Effector memory CD4-positive, alpha-beta T cell (primary cell): ENCODE measurements around the gene KREMEN2.

Source experiments
- DNase-seq, 3 donors: peaks; one replicate each; pipeline ENCODE4 v3.0.0-alpha.2; 2020
- H3K27ac ChIP-seq: 2 replicates; pipeline ENCODE4 v1.7.0; 2013; ENCODE audit warnings: mild to moderate bottlenecking, low read length, moderate library complexity; ENCODE audit not compliant: insufficient read depth, poor library complexity, severe bottlenecking
- H3K27me3 ChIP-seq: replicated peaks from 2 replicates; pipeline ENCODE4 v1.7.0; 2013; ENCODE audit warnings: mild to moderate bottlenecking, low read length; ENCODE audit not compliant: insufficient read depth, control insufficient read depth, poor library complexity, severe bottlenecking
- H3K36me3 ChIP-seq: 2 replicates; pipeline ENCODE4 v1.7.0; 2013; ENCODE audit warnings: mild to moderate bottlenecking, low read length, moderate library complexity; ENCODE audit not compliant: control insufficient read depth, insufficient read depth
- H3K4me1 ChIP-seq: 2 replicates; pipeline ENCODE4 v1.7.0; 2013; ENCODE audit warnings: low read length, mild to moderate bottlenecking; ENCODE audit not compliant: control insufficient read depth, insufficient read depth, poor library complexity, severe bottlenecking
- H3K4me3 ChIP-seq: 2 replicates; pipeline ENCODE4 v1.7.0; 2013; ENCODE audit warnings: low read length, low read depth, mild to moderate bottlenecking; ENCODE audit not compliant: insufficient read depth, poor library complexity, severe bottlenecking
- H3K9me3 ChIP-seq: 2 replicates; pipeline ENCODE4 v1.7.0; 2013; ENCODE audit warnings: mild to moderate bottlenecking, low read length, moderate library complexity; ENCODE audit not compliant: control insufficient read depth

KREMEN2 gene

DNA sequence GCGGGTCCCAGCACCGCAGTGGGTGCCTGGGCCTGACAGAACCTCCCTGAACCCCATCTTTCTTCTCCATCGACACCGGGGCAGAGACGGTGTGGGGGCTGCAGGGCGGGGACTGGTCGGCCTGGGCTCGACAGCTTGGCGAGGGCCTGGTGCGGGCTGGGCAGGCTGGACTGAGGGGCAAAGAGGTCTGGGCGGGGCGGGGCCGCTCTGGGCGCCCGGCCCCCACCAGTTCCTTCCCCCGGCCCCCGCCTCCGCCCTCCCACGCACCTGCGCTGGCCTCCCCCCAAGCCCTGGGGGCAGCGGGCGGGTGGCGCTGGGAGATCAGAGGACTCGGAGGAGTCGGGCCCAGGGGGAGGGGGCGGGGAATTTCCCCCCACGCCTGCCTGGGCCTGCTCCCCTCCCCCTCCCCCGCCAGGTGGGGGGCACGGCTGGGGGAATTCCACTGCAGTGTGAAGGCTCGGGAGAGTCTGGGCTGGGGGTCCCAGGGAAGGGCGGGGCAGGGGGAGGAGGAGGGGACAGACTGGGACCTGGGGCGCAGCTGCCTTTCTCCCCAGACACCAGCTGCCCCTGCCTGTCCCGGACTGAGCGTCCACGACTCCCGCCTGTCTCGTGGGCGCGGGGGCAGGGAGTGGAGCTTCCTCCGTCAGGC lies 877 bp upstream of the KREMEN2 start:
- Histone ChIP-seq H3K4me3 (peak overlapping the region; percentile 49), H3K4me1 (peaks cover 54% of the 10 kb centered on the region), H3K36me3 (no peaks in the 10 kb centered on the region), H3K27ac (no peak overlapping the region), H3K27me3 (peaks cover 64% of the 10 kb centered on the region), H3K9me3 (no peaks in the 10 kb centered on the region)
- DNase-seq: peak in 1 of 3 donors; percentile 22

DNA sequence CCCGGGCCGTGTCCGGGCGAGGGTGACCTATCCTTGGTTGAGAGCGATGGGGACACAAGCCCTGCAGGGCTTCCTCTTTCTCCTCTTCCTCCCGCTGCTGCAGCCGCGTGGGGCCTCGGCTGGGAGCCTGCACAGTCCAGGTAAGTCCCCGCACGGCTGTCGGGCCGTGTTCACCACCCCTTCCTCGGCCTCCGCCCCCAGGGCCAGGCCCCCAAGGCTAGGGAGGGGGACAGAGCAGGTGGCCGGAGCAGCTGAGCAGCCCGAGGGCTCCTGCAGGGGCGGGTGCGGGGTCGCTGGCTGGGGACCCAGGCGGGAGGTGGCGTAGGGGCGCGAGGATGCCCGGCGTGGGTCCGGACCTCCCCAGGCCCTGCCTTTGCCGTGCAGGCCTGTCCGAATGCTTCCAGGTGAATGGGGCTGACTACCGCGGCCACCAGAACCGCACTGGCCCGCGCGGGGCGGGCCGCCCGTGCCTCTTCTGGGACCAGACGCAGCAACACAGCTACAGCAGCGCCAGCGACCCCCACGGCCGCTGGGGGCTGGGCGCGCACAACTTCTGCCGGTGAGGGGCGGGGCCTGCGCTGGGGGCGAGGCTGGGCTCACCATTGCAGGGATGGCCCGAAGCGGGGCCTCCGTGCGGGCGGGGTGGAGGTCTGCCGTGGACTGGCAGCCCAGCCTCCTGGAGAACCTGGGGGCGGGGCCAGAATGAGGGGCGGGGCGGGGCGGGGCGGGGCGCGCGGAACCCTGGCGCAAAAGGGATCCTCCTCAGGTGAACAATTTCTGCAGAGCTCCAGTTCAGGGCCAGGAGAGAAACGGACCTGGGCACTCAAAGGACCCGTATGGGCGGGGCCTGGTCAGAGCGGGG lies 631 bp downstream of the KREMEN2 start:
- DNase-seq: peak; percentile 49 to 61 (median 50)
- Histone ChIP-seq H3K36me3 (no peaks in the 10 kb centered on the region), H3K27ac (no peak overlapping the region), H3K9me3 (no peaks in the 10 kb centered on the region), H3K4me1 (peaks cover 64% of the 10 kb centered on the region), H3K27me3 (peaks cover 70% of the 10 kb centered on the region), H3K4me3 (peak overlapping the region; percentile 49)

DNA sequence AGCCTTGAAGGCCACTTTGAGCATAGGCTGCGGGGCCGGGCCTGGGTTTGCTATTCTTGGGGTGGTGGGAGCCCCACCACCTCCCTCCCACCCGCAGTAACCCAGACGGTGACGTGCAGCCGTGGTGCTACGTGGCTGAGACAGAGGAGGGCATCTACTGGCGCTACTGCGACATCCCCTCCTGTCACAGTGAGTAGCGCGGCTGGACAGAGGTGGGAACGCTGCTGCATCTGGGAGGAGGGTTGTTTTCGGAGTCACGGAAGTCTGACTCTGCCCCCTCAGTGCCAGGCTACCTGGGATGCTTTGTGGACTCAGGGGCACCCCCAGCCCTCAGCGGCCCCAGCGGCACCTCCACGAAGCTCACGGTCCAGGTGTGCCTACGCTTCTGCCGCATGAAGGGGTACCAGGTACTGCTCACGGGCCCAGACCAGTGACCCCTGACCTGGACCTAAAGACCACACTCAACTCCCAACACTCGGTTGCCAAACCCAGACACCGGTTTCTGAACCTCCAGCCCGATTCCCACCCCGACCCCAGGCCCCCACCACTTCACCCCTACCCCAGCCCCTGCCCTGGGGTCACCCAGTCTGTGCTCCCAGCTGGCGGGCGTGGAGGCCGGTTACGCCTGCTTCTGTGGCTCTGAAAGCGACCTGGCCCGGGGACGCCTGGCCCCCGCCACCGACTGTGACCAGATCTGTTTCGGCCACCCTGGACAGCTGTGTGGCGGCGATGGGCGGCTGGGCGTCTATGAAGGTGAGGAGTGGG lies 2.1 kb downstream of the KREMEN2 start:
- Histone ChIP-seq H3K27ac (no peak overlapping the region), H3K27me3 (peaks cover 70% of the 10 kb centered on the region), H3K9me3 (no peaks in the 10 kb centered on the region), H3K4me1 (peaks cover 64% of the 10 kb centered on the region), H3K4me3 (no peak overlapping the region), H3K36me3 (no peaks in the 10 kb centered on the region)
- DNase-seq: no peak

DNA sequence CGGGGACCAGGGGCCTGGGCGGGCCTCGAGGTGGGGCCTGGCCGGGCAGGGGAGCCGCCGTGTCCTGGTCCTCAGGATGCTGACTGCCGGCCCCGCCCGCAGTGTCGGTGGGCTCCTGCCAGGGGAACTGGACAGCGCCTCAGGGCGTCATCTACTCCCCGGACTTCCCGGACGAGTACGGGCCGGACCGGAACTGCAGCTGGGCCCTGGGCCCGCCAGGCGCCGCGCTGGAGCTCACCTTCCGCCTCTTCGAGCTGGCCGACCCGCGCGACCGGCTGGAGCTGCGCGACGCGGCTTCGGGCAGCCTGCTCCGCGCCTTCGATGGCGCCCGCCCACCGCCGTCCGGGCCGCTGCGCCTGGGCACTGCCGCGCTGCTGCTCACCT lies 2.7 kb downstream of the KREMEN2 start:
- peaks cover 68% of the 10 kb centered on the region for H3K27me3 ChIP-seq
- H3K4me3 ChIP-seq: no peak overlapping the region
- H3K4me1 ChIP-seq: peaks cover 64% of the 10 kb centered on the region
- H3K9me3 ChIP-seq: no peaks in the 10 kb centered on the region
- no peak for DNase-seq
- H3K27ac ChIP-seq: no peak overlapping the region
- H3K36me3 ChIP-seq: no peaks in the 10 kb centered on the region

DNA sequence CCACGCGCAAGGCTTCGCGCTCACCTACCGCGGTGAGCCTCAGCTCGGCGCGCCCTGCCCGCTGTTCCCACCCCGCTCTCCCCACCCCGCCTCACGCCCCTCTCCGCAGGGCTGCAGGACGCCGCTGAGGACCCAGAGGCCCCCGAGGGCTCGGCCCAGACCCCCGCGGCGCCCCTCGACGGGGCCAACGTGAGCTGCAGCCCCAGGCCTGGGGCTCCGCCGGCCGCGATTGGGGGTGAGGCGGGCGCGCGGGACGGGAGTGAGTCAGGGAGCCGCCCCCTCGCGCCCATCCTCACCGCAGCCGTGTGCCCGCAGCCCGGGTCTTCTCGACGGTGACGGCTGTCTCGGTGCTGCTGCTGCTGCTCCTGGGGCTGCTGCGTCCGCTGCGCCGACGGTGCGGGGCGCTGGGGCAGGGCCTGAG lies 3.1 kb downstream of the KREMEN2 start:
- H3K27ac ChIP-seq: no peak overlapping the region
- no peak overlapping the region for H3K4me3 ChIP-seq
- peaks cover 64% of the 10 kb centered on the region for H3K4me1 ChIP-seq
- H3K27me3 ChIP-seq: peaks cover 63% of the 10 kb centered on the region
- no peaks in the 10 kb centered on the region for H3K9me3 ChIP-seq
- DNase-seq: no peak
- H3K36me3 ChIP-seq: no peaks in the 10 kb centered on the region

DNA sequence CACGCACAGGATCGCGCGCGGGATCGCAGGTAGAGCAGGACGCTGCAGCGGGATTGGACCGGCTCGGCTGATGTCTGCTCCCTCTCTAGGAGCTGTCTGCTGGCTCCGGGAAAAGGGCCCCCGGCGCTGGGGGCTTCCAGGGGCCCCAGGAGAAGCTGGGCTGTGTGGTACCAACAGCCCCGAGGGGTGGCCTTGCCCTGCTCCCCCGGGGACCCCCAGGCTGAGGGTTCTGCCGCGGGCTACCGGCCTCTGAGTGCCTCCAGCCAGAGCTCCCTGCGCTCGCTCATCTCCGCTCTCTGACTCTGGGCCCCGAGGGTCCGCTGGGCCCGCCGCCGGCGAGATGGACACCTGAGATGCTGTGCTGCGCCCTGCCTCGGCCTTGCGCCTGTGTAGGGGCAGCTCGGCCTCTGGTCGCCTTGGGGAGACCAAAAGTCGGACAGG lies 3.7 kb downstream of the KREMEN2 start:
- Histone ChIP-seq H3K4me1 (peaks cover 60% of the 10 kb centered on the region), H3K27me3 (peaks cover 59% of the 10 kb centered on the region), H3K27ac (no peak overlapping the region), H3K36me3 (no peaks in the 10 kb centered on the region), H3K4me3 (no peak overlapping the region), H3K9me3 (no peaks in the 10 kb centered on the region)
- no peak for DNase-seq

DNA sequence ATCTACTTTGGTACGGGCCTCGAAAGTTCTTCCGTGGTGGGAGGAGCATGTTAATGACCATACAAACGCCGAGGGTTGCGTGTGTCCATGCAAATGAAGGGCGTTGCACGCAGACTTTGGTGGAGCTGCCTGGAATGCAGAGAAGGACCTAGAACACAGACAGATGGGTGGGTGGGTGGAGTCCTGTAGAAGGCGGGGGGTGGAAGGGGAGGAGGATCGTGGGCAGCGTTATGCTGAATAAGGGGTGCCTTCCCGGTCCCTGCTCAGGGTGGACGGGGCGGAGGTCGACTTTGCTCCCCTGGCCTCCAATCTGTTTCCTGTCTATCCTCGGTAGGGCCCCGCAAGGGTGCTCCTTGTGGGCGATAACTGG lies 4.3 kb downstream of the KREMEN2 start:
- Histone ChIP-seq H3K36me3 (no peaks in the 10 kb centered on the region), H3K27ac (no peak overlapping the region), H3K4me1 (peaks cover 54% of the 10 kb centered on the region), H3K9me3 (no peaks in the 10 kb centered on the region), H3K27me3 (peaks cover 53% of the 10 kb centered on the region), H3K4me3 (peak overlapping the region; percentile 54)
- no peak for DNase-seq

DNA sequence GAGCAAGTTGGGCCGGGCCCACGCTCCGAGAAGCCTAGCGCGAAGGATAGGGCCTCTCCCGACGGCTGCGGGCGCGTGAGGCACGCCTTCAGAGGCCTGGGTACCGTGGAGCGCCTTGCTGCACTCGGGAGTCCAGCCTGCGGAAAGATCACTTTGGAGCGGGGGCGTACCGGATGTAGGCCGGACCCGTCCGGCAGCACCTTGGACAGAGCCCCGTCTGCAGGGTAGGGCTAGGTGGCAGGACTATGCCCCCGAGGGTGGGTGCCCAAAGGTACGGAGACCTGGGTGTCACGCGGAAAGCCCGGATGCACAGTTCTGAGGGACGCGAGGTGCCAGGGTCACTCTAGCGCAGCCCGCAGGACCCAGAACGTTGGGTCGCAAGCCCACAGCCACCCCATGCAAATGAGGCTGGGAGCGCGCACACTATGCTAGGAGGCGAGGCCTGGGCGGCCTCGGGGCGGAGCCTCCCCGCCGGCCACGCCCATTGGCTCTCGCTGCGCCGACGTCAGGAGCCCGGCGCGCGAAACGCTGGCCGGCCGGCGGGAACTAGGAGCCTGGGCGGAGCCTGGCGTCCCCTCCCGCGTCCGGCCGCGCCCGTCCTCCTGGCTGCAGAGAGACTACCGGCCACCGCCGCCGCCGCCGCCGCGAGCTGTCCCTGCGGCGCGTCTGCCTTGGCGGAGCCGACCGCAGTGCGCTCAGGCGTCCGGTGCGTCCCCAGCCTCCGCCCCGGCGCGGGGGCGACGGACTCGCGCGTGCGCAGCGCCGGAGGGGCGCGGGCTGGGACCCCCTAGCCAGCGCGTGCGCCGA lies 4.9 kb downstream of the KREMEN2 start, which contains the start of gene PAQR4:
TSS of gene PAQR4 (plus strand) at position 611 of the 807 bp plus-strand sequence. CDS start 327 bp downstream, outside the sequence.
- peak; percentile 54 to 67 (median 55) for DNase-seq
- peaks cover 47% of the 10 kb centered on the region for H3K27me3 ChIP-seq
- H3K4me1 ChIP-seq: peaks cover 48% of the 10 kb centered on the region
- peak within 1 kb of the TSS; percentile 3 for H3K27ac ChIP-seq
- H3K9me3 ChIP-seq: no peaks in the 10 kb centered on the region
- H3K36me3 ChIP-seq: no peaks in the 10 kb centered on the region
- peak within 1 kb of the TSS; percentile 54 for H3K4me3 ChIP-seq
